NCI-H187 treated with DMSO at 0.1 percent for 48 hours (cell line): ENCODE results near the gene INAVA.
"Not testable (repeated sequence)": the region's sequence is repeated elsewhere in the genome, so short reads cannot be mapped to it uniquely, and the experiment has no call there.

Experiments used
- DNase-seq: peaks from one replicate; lab custom pipeline; 2025; lab: John Stamatoyannopoulos, UW

INAVA gene

GRCh38 chr1:200919386-200919785 is 24.7 kb downstream of the INAVA start:
- no peak for DNase-seq

- DNase-seq, result no peak
These were observed 26.9 kb downstream of the INAVA start for GRCh38 chr1:200921571-200922110.

GRCh38 chr1:200922406-200922805 is 27.7 kb downstream of the INAVA start:
- DNase-seq, result no peak

GRCh38 chr1:200923601-200924000 is 28.9 kb downstream of the INAVA start:
- DNase-seq, result no peak

GRCh38 chr1:200925831-200926230 is 31.1 kb downstream of the INAVA start:
- no peak for DNase-seq

- no peak for DNase-seq
These were observed 35.0 kb downstream of the INAVA start for GRCh38 chr1:200929530-200930278.

GRCh38 chr1:200930285-200930684 is 35.6 kb downstream of the INAVA start:
- DNase-seq, result not testable (repeated sequence)

- DNase-seq, result no peak
These were observed 37.1 kb downstream of the INAVA start for GRCh38 chr1:200931776-200932175.

- no peak for DNase-seq
These were observed 40.1 kb downstream of the INAVA start for GRCh38 chr1:200934676-200935245.

GRCh38 chr1:200935286-200935962 is 40.7 kb downstream of the INAVA start:
- DNase-seq, result not testable (repeated sequence)

- DNase-seq, result no peak
These were observed 44.3 kb downstream of the INAVA start for GRCh38 chr1:200938955-200939354.

- no peak for DNase-seq
These were observed 50.4 kb downstream of the INAVA start for GRCh38 chr1:200945111-200945510.

- DNase-seq, result no peak
These were observed 52.4 kb downstream of the INAVA start for GRCh38 chr1:200947059-200947566.

- no peak for DNase-seq
These were observed 54.9 kb downstream of the INAVA start for GRCh38 chr1:200949626-200950025.

GRCh38 chr1:200951016-200951415 is 56.3 kb downstream of the INAVA start:
- DNase-seq, result no peak

- DNase-seq, result no peak
These were observed 59.7 kb downstream of the INAVA start for GRCh38 chr1:200954434-200954833.

GRCh38 chr1:200958597-200958996 is 63.9 kb downstream of the INAVA start:
- DNase-seq, result no peak

GRCh38 chr1:200959411-200959921 is 64.8 kb downstream of the INAVA start:
- DNase-seq, result no peak

GRCh38 chr1:200960236-200960947 is 65.7 kb downstream of the INAVA start:
- no peak for DNase-seq

GRCh38 chr1:200960948-200961340 is 66.2 kb downstream of the INAVA start:
- no peak for DNase-seq

- DNase-seq, result not testable (repeated sequence)
These were observed 67.5 kb downstream of the INAVA start for GRCh38 chr1:200962151-200962550.

- no peak for DNase-seq
These were observed 67.9 kb downstream of the INAVA start for GRCh38 chr1:200962631-200963030.
